UCSD-AML1 (cell line): ENCODE results near the gene LRMDA.
"Not testable (repeated sequence)": the region's sequence is repeated elsewhere in the genome, so short reads cannot be mapped to it uniquely, and the experiment has no call there.

Experiments used
- DNase-seq: peaks from one replicate; lab custom pipeline; 2025; ENCODE audit not compliant: unreplicated experiment; lab: John Stamatoyannopoulos, UW

The LRMDA gene

GRCh38 chr10:75730847-75731246, 299.4 kb downstream of the LRMDA start:
- DNase-seq, result no peak

GRCh38 chr10:75733135-75733890, 301.9 kb downstream of the LRMDA start:
- no peak for DNase-seq

DNA sequence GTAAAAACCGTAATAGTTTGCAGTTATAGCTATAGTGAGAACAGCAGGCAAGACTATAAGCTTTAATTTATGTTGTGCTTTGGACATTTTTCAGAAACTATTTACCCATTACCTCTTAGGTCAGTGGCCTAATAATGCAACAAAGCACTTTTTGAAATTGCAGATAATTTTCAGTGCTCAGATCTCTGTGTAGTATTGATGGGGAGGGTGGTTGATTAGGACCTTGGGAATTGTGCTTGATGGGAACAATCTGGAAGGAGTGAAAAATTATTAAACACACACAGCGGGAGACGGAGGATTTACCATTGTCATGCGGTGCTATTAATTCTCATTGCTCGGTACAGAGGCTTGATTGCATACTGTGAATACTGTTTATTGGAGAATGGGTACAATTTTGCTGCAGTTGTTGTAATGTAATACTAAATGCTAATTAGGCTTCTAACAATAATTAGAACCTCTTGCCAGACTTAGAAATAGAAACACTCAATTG, 304.8 kb downstream of the LRMDA start:
- DNase-seq, result no peak

- DNase-seq, result no peak
These were observed 305.6 kb downstream of the LRMDA start for GRCh38 chr10:75736889-75737579.

DNA sequence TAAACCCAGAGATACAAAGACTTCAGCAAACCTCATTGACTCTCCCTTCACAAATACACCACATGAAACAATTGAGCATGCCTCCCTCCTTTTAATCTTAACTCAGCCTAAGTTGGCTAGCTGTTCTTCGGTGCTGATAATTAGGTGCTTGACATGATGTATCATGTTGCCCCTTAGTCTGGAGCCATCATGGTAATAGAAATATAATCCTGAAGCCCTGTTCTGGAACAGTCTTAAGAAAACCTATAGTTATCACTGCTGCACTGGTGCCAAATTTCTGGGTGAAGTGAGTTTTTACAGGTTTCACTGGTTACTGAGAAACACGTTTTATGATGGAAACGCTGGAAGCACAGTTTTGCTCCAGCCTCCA, 306.1 kb downstream of the LRMDA start:
- DNase-seq, result no peak

DNA sequence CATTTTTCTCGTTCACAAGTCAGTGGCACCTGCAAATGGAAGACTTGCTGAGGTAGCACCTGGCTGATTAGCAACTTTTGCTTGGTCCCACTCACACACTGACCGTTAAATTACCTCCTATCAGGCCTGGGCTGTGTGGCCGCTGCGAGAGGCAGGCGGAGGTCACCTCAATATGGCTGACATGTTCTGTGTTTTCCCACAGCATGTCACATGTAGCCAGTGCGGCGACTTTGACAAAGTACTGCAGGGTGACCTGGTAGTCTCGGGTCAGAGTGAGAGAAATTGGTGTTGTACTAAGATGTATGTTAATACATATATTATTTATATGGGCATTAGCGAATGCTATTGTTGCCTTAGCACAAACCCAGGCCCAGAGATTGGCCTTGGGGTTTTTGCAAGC, 307.5 kb downstream of the LRMDA start:
- DNase-seq, result no peak

GRCh38 chr10:75739414-75740143, 308.2 kb downstream of the LRMDA start:
- DNase-seq, result no peak

GRCh38 chr10:75740541-75740940, 309.1 kb downstream of the LRMDA start:
- no peak for DNase-seq

- no peak for DNase-seq
These were observed 310.9 kb downstream of the LRMDA start for GRCh38 chr10:75742355-75742754.

GRCh38 chr10:75743291-75743778, 311.9 kb downstream of the LRMDA start:
- DNase-seq, result no peak

DNA sequence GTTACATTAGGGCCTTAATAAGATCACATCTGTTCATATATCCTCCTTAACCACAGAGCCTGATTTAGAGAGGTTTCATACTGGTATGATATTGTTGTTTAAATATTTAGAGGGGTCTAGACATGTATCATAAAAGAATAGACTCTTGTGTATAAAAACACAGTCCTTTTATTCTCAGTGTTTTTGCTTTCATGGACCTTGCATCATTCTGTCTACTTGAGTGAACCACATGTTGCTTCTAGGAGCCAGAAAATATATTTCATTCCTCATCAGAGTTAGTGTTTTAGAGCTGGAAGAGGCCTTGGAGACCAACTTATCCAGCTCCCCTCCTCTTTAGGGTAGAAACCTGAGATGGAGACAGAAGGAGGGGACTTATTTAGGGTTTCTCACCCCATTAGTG, 312.8 kb downstream of the LRMDA start:
- no peak for DNase-seq

GRCh38 chr10:75746356-75746755, 314.9 kb downstream of the LRMDA start:
- no peak for DNase-seq

GRCh38 chr10:75750093-75750875, 318.9 kb downstream of the LRMDA start:
- not testable (repeated sequence) for DNase-seq

DNA sequence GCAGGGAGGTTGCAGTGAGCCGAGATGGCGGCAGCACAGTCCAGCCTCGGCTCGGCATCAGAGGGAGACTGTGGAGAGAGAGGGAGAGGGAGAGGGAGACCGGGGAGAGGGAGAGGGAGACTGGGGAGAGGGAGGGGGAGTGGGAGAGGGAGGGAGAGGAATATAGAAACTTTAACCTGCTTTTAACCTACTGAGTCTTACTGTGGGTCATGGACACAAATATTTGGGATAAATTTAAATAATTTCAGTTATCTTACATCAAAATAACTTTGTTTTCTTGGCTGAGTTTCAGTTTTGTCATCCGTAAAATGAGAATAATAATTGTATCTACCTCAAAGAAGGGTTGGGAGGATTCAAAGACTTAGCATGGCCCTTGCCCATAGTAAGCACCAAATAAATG, 319.8 kb downstream of the LRMDA start:
- DNase-seq, result no peak

GRCh38 chr10:75753621-75754020, 322.2 kb downstream of the LRMDA start:
- no peak for DNase-seq

GRCh38 chr10:75754096-75754831, 322.8 kb downstream of the LRMDA start:
- DNase-seq, result no peak

- DNase-seq, result no peak
These were observed 324.1 kb downstream of the LRMDA start for GRCh38 chr10:75755528-75755927.

DNA sequence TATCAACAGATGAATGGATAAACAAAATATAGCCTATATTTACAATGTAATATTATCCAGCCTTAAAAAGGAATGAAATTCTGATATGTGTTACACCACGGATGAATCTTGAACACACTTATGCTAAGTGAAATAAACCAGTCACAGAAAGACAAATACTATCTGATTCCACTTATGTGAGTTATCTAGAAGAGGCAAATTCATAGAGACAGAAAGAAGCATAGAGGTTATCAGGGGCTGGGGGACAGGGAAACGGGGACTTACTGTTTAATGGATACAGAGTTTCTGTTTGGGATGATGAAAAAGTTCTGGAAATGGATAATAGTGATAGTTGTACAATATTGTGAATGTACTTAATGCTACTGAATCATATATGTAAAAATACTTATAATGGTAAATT, 329.9 kb downstream of the LRMDA start:
- DNase-seq, result no peak

DNA sequence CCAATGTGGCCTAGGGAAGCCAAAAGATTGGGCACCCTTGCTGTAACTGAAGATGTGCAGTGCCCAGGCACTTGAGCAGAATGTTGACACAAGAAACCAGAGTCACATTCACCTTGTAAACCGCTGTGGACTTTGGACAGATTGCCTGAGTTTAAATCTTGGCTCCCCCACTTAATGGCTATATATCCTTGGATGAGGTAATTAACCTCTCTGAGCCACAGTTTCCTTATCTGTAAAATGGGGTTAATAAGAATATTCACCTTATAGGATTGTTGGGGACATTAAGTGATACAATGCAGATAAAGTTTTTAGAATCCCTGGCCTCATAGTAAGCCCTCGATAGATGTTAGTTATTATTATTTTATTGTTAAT, 331.0 kb downstream of the LRMDA start:
- no peak for DNase-seq

DNA sequence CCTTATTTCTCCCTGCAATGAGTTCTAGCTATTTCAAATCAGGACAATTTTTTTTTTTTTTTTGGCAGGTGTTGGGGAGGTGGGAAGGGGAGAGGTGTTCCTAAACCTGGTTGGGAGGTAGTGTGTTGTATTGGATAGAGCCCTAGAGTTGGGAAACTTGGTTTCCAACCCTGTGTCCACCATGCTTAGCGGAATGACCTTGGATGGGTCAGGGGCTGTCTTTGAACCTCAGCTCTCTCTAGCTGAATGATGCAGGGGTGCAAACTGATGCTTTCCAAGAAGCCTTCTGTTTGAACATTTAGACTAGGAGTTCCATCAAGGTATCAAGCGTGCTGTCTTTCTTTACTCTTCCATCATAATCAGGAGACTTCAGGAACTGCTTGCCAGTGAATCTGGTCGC, 332.2 kb downstream of the LRMDA start:
- DNase-seq, result no peak
